Dedifferentiated amniotic fluid mesenchymal stem cell (primary cell): Measurements from ENCODE around the gene CHST11.

Experiments used
- DNase-seq: peaks from one replicate; pipeline ENCODE4 v3.0.0-alpha.2; 2016; ENCODE audit errors: extremely low spot score

Gene CHST11

DNA sequence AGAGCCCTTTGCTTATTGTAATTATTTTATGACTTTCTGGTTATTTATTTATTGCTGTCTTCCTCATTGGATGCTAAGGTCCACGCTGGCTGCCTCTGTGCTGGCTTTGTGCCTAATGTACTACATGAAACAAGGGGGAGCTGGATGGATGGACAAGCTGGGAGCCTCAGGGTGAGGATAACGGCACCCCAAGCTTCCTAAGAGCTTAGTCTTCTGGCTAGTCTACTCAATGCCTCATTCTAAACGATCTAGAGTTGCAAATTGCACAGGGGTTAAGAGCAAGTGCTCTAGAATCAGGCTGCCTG, 172.0 kb downstream of the CHST11 start:
- DNase-seq = no peak

DNA sequence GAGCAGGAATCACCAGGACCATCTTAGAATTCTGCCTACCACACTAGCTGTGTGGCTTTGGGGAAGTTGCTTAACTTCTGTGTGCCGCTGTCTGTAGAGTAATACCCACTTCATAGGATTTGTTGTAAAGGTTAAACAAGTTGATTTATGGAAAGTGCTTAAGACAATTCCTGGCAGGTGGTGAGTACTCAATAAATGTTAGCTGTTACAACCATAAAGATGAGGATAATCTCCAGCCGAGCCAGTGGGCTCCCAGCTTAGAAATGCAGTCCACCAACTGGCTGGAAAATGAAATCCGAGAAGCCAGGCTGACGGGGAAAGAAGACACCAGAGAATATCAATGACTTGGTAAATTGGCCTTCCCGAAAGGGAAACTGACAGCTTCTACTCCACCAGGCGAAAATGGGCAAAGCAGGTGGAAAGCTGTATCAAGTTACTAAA, 173.5 kb downstream of the CHST11 start:
- DNase-seq = no peak

DNA sequence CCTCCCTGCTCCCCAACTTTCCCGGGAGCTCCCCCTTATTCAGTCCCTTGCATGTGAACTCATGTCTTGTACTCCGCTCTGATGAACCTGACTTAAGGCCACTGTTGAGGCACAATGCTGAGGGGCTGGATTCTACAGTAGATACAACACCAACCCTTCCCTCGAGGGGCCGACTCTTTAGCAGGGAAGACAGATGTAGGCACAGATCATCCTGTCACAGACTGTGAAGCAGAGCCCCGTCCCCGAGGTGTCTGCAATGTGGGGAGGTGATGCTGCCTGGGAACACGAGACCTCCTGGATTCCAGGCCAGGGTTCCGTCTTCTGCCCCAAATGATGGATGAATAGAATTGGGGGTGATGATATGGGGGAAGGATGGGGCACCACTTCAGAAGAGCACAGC, 175.1 kb downstream of the CHST11 start:
- no peak for DNase-seq

DNA sequence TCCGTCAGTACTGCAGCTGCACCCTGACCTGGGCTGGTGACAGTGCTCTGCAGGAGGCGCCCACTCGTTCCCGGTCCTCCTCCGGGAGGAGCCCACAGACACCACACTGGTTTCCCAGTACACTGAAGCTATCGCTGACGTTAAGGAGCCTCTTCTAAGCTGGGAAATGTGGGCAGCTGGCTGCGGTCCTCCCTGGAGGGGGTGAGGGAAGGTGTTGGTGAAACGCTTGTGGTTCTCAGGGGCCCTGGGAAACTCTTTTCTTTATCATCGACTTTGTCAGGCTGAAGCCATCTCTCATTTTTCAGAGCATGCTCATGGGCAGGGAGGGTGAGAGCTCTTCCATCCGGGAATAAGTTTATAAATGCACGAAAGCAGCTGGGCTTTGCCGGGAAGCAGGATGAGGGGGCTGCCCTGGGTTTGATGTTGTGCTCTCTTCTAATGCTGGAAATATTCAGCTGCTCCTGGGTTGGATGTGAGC, 176.0 kb downstream of the CHST11 start:
- no peak for DNase-seq

DNA sequence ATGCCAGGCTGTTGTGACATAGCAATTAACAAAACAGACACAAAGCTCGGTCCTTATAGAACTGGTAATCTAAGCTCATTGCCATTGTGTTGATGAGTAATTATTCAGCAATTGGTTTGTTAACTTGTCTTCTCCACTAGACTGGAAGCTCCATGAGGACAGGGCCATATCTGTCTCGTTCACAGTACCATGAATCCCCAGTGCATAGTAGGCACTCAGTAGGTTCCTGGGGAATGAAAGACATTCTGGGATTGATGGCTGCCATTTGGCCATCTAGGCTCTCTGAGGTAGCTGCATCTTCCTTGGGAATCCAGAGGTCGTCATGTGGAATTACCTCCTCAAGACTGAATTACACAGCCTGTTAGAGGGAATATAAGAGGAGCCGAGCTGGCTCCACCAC, 177.3 kb downstream of the CHST11 start:
- no peak for DNase-seq

DNA sequence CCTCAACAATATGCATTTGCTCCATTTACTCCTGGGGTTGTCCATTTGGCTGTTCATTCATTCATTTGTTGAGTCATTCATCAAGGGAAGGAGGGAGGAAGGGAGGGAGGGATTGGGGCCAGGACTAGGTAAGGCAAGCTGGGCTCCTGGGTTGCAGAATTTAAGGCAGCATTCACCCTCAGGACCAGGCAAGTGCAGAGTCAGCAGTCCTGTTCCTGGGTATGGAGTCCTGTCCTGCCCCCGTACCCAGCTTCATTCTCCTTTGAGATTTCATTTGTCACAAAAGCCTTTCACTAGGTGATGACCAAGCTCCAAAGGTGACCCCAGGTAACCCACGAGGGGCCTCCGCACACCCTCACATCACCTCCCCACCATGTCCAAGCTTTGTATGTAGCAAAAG, 178.1 kb downstream of the CHST11 start:
- no peak for DNase-seq

DNA sequence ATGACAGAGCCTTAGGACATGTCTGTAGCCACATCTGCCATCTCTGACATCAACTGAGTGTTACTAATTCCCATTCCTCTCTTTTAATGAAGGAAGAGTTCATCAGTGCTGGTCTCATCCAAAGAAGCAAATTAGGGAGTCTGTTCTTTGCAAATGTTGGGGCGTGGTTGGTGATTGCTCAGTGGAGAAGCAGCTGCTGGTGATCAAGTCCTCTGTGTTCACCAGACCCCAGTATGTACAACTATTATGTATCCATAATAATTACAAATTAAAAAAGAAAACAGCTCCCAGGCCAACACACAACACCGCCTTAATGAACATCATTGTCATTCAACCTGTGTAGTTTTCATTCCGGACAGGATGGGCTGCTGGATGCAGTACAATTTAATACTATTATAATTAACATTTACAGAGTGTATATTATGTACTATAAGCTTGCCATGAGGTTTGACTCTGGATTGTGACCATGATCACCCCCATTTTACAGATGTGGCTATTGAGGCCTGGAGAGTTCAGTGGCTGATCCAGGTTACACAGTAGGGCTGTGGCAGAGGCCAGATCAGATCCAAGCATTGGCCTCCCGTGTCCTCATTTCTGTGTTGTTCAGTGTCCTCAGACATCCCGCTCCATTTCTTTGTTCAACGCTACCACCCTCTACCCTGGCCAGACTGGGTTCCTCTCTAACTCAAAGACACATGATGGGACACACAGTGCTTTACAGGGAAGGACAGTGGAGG, 179.0 kb downstream of the CHST11 start:
- DNase-seq = no peak

DNA sequence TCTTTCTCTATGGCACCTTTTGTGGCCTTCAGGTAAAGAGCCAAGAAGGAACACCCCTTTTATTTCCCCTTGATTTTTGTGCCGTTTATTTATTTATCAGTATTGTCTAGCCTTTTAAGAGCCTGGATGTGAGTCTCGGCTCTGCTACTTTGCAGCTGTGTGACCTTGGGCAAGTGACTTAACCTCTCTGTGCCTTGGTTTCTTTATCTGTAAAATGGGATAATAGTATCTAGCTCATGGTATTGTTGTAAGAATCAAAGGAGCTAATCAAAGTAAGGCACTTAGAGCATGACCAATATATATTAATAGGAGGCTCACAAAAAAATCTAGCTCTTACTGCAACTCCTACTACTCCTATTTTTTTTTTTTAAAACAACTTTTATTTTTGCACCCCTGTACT, 179.7 kb downstream of the CHST11 start:
- no peak for DNase-seq

DNA sequence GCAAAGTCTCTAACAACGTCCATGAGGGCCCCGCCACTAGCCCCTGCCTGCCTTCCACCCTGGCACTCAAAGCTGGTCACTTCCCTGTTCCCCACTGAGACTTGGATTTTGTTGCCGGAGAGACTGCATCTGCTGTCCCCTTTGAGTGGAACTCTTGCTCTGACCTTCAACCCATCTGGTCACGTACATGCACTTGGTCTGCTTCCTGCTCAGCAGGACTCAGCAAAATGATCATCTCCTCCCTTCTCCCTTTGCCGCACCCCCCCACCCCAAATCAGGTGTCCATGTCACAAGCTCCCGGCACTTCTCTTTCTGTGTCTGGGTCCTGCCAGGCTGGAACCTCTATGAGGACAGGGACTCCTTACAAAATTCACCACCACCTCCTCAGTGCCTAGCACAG, 180.9 kb downstream of the CHST11 start:
- no peak for DNase-seq

DNA sequence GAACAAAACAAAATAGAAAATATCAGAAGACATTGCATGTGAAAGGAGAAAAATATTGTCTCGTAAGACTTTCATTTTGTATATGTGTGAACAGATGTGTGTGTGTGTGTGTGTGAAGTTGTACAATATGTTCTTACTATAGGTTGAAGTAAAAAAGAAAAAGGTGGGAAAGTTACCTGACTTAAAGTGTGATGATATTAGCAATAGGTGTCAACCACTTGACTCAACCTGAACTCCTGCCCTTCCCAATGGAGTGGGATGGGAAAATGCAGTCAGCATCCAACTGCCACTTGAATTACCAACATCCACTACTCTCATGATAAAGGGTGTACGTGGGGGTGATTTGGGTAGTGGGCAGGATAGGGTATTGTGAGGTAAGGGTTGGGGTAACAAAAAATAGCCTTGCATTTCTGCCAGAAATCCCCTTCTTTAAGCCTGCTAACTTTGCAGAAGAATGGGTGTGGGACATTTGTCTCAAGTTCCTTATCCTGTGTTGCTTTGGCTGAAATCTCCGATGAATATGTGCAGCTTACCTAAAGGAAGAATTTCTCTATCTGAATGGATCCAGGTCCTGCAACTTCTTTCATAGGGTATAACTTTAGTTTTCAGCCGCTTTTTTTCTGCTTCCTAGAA, 181.6 kb downstream of the CHST11 start:
- no peak for DNase-seq

DNA sequence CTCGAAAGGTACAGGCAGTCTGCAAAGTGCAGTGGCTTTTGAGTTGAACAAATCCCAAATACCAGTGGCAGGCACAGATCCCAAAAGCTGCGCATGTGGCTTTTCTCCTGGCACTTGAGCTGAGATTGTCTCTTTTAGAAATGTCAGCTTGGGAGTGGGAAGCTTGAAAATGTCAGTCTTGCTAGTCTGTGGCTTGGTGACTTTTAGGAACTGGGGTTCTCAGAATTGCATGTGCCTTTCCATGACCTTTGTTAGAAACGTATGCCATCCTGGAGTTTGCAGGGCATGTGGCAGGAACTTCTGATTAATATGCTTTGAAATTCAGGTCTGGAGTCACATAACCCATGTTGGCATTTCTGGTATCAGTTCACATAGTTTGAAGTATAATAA, 182.1 kb downstream of the CHST11 start:
- no peak for DNase-seq

DNA sequence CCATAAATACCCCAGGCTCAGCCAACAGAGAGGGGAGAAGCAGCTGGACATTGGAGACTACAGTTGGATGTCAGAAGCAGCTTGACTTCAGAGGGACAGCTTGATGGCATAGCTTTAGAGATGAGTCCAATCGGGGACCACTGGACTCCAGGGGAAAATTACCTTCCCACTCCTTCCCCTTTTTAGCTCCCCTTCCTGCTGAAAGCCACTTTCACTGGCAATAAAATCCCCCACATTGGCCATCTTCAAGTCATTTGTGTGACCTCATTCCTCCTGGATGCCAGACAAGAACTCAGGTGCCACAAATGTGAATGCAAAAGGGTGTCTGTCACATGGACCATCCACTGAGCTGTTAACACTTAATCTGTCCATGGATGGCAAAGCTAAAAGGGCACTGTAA, 184.2 kb downstream of the CHST11 start:
- DNase-seq = no peak

DNA sequence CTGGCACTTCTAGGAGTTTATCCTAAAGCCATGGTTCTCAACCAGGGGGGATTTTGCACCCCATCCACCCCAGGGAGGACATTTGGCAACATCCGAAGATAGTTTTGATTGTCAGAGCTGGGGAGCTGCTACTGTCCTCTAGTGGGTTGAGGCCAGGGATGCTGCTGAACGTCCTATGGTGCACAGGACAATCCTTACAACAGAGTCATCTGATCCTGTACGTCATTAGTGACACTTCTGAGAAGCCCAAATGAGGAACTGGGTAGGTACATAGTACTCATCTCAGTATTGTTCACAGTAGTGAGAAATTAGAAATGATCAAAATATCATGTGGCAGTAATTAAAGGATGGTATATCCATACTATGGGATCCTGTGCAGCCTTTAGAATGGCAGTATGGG, 185.1 kb downstream of the CHST11 start:
- no peak for DNase-seq

DNA sequence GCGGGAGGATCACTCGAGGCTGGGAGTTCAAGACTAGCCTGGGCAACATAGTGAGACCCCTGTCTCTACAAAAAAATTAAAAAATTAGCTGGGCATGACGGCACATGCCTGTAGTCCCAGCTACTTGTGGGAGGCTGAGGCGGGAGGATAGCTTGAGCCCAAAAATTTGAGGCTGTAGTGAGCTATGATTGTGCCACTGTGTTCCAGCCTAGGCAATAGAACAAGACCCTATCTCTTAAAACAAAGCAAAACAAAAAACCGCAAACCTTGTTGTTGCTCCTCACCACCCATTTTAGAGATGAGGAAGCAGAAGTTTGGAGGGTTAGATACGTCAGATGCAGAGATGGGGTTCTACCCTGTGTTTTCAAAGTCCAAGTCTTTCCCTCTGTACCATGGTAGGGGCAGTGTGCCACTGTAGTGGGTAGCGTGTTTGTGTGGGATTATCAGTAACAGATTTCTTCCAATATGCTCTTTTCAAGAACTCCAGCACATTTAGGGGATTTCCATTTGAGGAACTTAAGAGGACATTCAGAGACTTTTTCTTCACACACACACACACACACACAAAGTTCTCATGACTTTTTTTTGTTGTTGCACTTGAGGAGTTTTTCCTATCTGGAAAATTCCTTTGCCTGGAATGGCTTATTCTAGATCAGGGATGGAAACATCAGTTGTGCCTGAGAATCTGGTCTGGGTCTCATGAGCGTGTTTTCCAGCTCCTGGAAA, 186.5 kb downstream of the CHST11 start:
- no peak for DNase-seq

DNA sequence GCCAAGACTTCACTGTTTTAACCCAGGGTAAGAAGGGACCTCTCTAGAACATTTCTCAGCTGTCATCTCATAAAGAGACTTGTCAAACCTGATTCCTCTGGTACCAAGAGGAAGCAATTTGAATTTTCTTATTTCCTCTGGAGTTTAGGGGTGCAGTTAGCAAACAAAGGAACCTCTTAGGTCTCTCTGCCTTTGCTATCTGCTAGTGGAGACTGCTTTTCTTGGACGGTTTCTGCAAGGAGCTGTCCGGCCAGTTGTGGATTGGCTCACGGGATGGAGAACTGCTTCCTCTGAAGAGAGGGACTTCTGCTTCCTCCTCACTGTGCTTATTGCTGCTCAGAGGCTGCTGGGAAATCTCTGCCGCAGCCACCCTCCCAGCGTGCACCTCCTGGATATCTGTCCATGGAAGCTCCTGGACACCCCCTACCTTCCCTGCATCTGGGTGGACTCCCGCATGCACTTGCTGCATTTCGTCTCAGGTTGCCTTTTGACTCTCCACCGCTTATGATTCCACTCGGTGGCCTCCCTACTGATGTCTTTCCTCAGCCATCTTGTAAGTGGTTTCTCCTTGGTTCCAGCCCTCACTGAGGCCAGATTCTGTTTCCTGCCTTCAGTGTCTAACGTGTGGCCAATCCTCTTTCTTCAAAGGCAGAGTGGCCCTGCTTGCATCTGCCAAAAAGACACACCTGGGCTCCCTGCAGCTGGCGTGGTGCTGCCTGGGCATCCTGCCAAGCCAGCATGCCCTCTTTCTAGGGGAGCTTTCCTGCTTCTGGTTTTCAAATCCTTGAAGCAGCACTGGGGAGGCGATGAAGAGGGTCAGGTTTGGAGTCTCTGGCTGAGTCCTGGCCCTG, 187.3 kb downstream of the CHST11 start:
- DNase-seq = no peak

DNA sequence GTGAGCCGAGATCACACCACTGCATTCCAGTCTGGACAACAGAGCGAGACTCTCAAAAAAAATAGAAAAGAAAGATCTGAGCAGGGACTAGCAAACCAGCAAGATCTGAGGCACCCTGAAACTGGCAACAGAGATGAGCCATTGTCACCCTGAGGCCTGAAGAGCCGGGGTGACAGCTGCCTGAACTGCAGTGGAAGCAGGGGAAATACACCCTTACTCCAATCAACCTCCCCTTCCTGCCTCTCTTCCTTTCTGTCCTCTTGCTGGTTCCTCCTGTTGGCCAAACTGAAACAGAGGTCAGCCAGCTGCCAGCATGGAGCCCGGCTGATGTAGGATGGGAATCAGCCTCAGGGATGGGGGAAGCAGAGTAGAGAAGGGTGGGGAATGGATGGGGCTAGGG, 192.0 kb downstream of the CHST11 start:
- no peak for DNase-seq

DNA sequence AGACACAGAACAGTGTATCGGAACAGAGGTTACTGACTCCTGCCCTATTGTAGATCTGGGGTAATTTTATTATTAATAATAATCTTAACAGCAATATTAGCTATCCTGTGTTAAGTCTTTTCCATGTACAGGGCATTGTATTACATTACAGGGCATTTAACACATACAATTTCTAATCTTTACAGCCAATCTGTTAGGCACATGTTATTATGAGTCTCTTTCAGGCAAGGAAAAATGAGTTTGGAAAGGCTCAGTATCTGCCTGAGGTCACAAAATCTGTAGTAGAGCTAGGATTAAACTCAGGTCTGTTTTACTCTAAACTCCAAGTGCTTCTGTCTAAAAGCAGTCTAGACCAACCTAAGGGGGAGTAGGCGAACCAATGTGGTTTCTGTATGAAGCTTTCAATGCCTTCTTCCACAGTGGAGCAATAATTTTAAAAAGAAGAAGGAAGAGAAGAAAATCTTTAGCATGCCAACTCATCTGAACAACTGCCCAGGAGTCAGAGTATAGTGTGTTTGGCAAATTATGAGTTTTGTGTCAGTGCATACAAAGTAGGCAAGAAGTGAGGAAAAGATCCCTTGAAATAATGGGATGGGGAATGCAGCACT, 192.6 kb downstream of the CHST11 start:
- DNase-seq = no peak

DNA sequence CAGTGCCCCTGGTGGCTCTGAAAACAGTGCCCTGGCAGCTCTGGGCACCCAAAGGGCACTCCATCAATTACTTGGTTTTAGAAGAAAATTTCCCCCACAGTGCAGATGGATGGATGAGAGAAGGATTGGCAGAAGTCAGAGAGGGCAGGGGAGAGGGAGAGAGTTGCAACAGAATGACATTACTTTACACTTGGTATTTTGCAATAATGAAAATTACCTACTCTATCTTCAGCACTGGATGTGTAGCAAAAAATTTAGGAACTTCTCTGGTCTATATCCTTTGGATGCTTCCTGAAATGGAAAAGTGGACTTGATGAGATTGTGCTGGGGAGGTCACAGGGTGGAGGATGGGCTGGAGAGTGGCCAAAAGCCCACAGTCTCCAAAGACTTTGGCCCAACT, 193.2 kb downstream of the CHST11 start:
- no peak for DNase-seq

DNA sequence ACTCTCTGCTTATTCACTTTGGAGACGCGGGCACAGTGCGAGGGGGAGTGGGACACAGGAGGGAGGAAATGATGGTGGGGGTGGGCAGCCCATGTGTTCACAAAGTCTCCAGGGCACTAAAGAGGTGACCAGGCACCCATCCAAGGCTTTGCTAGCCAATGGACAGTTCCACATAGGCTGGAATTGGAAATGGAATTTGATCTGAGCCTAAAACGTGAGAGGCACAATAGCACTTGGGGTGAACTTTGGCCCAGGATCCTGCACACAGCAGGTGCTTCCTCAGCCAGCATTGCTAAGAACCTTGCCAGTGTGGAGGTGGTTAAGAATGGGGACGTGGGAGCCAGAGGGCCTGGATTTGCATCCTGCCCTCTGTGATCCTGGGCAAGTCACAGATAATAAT, 193.8 kb downstream of the CHST11 start:
- DNase-seq = no peak

DNA sequence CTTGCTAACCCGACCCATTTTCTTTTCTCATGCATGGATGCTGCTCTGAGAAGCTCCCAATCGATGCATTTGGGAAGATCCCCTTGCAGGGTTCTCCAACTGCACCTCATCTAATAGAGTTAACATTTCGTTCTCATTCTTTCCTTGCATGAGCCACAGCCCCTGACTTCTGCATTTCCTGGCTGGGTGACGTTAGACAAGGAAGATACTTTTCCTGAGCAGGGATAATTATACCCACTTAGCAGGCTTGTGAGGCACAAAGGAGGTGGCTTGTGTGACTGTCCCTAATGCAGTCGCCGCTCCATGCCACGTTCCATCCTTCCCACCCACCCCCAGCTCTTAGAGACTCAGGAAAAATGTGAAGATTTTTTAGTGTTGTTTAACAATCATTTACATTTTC, 195.1 kb downstream of the CHST11 start:
- DNase-seq = no peak

DNA sequence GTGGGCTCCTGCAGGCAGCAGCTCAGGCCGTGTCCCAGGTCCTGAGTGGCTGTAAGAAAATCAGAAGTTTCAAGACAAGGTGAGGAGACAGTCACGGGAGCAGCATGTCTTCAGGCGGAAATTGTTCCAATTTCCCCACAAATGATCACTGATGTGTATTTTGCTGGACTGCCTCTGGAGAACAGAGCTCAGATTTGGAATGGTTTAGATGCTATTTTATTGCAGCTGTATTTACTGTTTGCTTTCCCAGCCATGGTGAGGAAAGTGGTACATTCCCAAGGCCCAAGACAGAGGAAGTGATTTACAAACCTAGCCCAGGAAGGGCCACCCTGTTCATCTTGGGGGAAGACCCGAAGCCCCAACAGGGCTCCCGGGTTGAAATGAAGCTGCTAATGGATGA, 195.6 kb downstream of the CHST11 start:
- DNase-seq = no peak

DNA sequence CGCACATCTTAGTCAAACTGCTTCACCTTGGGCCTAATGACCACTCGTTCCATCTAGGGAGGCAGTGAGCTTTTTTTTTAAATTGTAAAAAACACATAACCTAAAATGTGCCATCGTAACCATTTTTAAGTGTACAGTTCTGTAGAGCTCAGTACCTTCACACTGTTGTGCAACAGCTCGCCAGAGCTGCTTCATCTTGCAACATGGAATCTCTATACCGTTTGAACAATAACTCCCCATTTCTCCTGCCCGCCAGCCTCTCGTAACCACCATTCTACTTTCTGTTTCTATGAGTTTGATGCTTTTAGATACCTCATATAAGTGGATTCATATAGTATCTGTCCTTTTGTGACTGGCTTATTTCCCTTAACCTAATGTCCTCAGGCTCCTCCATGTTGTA, 196.2 kb downstream of the CHST11 start:
- no peak for DNase-seq
